Measurements from ENCODE around the gene ATF7IP2.

- TF ChIP-seq, protein P1, sequence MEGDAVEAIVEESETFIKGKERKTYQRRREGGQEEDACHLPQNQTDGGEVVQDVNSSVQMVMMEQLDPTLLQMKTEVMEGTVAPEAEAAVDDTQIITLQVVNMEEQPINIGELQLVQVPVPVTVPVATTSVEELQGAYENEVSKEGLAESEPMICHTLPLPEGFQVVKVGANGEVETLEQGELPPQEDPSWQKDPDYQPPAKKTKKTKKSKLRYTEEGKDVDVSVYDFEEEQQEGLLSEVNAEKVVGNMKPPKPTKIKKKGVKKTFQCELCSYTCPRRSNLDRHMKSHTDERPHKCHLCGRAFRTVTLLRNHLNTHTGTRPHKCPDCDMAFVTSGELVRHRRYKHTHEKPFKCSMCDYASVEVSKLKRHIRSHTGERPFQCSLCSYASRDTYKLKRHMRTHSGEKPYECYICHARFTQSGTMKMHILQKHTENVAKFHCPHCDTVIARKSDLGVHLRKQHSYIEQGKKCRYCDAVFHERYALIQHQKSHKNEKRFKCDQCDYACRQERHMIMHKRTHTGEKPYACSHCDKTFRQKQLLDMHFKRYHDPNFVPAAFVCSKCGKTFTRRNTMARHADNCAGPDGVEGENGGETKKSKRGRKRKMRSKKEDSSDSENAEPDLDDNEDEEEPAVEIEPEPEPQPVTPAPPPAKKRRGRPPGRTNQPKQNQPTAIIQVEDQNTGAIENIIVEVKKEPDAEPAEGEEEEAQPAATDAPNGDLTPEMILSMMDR (conservative IDR thresholded peaks at IDR 0.05) = no peak
- TF ChIP-seq ZFX (IDR thresholded peaks at IDR 0.05) = no peak
Measured at GRCh38 chr16:10530685-10531084, 144.8 kb downstream of the ATF7IP2 start.
